ENCODE results near the gene PLEKHO1. TPM values are rescaled to one million over a fixed set of nuclear protein-coding genes. Genes with fewer than 3 reads are reported as not detected.
"Not testable (repeated sequence)": the region's sequence is repeated elsewhere in the genome, so short reads cannot be mapped to it uniquely, and the experiment has no call there.

Gene PLEKHO1, protein sequence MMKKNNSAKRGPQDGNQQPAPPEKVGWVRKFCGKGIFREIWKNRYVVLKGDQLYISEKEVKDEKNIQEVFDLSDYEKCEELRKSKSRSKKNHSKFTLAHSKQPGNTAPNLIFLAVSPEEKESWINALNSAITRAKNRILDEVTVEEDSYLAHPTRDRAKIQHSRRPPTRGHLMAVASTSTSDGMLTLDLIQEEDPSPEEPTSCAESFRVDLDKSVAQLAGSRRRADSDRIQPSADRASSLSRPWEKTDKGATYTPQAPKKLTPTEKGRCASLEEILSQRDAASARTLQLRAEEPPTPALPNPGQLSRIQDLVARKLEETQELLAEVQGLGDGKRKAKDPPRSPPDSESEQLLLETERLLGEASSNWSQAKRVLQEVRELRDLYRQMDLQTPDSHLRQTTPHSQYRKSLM
- total RNA-seq = 10 to 100 TPM in 1 of 2 donors, 1 to 10 TPM in 1; 4.8 to 43.0 TPM
- long read RNA-seq, transcript PLEKHO1-201 (6 exons, 2,050 nt) = major isoform, 7 of 9 reads
- long read RNA-seq, partial matches to known transcripts = 0 of 9 reads
- long read RNA-seq, other reads (novel, unspliced or antisense) = 1 of 9 reads

DNA sequence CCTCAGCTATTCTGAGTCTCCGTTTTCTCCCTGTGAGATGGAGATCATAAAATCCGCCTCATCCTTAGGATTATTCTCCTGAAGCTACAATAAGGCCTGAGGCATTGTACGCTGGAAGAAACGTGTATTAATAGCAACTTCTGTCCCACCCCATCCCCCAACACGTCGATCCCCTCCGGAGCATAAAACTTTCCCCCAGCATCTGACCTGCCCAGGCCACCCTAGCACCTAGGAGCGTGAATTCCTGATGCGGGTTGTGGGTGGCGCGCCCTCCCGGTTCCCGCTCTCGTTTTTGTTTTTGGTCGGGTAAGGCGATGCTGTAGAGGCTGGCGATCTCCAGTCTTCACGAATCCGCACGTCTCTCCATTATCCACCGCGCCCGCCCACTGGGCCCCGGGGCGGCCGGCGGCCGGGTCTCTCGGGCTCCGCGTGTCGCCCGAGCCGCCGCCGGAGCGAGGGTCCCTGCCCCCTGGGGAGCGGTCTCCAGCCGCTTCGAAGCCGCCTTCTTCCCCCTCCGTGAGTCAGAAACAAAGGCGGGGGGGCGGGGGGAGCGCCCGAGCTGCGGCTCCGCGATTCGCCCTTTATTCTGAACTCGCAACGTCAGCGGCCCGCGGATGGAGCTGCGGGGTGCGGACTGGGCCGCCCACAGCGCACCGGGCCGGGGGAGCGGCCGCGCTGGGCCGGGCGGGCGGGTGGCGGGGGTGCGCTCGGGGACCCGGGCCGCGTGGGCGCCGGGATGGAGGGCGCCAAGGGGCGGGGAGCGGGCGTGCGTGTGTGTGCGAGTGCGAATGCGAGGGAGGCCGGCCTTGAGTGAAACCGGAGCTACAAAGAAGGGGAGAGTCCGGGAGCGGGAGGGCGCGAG is at the start of gene PLEKHO1:
Gene PLEKHO1, plus strand, starts transcription at position 646 of the 862 bp plus-strand sequence. CDS start 342 bp downstream, outside the sequence.
- intact Hi-C loops (cut with DNase I, micrococcal nuclease) = no loop called here
- peak; percentile 74 for ATAC-seq
- peak; percentile 84 to 85 for DNase-seq

DNA sequence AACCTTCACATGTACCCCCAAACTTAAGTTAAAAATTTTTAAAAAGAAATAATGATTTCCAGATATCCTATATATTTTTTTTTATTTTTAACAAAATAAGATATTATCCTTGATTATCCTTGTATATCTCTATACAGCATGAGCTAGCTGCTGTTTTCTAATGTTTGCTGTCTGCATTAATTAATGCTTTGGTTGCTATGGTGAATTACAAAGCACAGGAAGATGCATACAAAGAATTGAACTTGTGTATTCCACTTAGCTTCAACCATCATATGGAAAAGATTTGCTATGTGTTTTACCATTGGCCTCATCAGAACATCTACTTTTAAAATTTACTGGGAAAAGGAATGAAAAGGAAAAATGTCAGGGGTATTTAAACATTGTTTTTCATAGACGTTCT is 46.7 kb upstream of the PLEKHO1 start:
- intact Hi-C loops (cut with DNase I, micrococcal nuclease) = no loop called here
- ATAC-seq (no peak), DNase-seq (no peak)

DNA sequence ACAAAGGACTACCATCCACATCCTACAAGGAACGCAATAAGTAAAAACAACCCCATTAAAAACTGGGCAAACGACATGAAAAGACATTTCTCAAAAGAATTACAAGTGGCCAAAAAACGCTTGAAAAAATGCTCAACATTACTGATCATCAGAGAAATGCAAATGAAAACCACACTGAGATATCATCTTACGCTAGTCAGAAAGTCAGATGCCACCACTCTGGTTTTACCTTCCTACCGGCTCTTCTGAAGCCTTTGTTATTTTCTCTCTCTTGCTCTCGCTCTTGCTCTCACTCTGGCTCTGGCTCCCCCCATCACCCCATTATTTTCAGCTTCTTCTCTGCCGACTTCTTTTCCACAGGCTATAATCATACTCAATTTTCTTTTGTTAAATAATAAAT is 43.4 kb upstream of the PLEKHO1 start:
- intact Hi-C loops (cut with DNase I, micrococcal nuclease) = no loop called here
- ATAC-seq (no peak), DNase-seq (no peak)

DNA sequence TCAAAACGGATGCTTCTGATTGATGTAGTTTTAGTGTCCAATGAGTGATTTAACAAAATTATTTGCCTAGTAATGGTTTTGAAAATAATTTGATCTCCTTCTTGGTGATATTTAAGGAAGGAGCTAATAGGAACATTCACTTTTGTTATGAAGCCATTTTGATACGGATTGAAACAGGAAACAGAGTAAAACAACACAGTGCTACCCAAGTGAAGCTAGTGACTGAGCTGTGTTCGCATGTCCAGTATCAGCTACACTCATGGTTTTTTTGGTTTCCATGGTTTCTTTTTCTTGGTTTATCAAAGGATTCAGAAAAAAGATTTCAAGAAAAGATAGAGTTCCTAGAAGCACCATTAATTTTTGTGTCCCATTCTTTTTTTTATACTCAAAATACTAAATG is 40.1 kb upstream of the PLEKHO1 start:
- intact Hi-C loops (cut with DNase I, micrococcal nuclease) = no loop called here
- DNase-seq (no peak), ATAC-seq (no peak)

DNA sequence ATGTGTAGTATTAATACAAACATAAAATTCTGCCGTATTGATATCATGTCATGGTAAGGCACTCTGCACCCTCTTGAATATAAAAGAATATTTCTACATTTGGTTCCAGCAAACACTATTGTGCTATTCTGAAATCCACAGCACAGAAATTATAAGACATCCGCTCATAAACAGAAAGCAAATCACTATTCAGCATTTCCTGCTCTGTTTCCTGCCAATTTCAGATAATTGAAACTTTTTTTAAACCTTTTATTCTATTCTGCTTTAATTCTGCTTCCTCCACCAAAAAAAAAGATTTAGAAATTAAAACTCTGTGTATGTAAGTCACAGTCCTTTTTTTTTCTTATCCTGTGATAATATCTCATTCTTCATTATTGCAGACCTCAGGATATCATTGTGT is 39.6 kb upstream of the PLEKHO1 start:
- intact Hi-C loops (cut with DNase I, micrococcal nuclease) = no loop called here
- DNase-seq = no peak
- no peak for ATAC-seq

DNA sequence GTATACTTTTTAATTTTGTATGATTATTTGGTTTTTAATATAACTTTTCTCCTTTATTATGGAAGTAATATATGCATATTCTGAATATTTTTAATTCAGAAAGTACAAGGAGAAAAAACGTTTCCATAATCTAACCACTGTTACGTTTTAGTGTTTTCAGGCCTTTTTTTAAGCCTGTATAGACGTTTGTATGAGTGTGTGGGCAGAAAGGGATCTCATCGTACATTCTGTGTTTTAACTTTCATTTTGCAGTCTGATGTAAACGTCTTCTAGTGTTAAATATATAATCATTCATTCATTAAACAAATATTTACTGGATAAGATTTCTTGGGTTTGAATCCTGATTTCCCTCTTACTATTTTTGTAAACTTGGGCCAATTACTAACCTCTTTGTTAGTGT is 38.0 kb upstream of the PLEKHO1 start:
- DNase-seq (no peak), ATAC-seq (no peak)
- intact Hi-C loops (cut with DNase I, micrococcal nuclease) = no loop called here

DNA sequence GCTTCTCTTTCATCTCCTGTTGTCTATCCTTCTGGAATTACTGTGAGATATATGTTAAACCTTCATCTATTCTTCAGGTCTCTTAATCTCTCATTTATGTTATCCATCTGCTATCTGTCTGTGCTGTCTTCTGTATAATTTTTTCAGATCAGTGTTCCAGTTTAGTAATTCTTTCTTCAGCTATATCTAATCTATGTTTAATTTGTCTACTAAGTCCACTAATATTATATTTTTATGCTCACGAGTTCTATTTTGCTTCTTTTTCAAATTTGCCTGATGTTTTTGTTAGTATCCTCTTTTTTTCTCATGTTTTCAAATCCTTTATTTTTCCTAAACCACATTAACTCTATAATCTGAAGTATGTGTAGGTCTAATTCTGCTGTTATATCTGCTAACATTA is 34.6 kb upstream of the PLEKHO1 start:
- ATAC-seq (no peak), DNase-seq (no peak)
- intact Hi-C loops (cut with DNase I, micrococcal nuclease) = no loop called here

DNA sequence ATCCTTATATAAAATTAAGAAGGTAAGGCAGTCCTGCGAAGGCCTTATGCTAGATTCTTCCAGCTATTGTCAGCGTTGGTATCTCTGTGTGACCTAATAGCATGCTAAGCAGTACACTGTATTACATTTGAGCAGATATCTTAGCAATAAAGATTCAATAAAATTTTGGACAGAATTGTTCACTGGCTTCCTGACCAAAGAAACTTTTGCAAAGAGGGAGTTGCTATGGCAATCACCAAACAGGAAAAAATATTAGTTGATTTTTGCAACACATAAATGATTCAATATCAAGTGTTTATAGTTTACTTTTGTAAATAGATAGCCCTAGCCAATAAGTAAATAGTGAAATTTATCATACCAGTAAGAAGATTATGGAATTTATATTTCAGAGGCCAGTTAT is 31.0 kb upstream of the PLEKHO1 start:
- intact Hi-C loops (cut with DNase I, micrococcal nuclease) = no loop called here
- DNase-seq (no peak), ATAC-seq (no peak)

DNA sequence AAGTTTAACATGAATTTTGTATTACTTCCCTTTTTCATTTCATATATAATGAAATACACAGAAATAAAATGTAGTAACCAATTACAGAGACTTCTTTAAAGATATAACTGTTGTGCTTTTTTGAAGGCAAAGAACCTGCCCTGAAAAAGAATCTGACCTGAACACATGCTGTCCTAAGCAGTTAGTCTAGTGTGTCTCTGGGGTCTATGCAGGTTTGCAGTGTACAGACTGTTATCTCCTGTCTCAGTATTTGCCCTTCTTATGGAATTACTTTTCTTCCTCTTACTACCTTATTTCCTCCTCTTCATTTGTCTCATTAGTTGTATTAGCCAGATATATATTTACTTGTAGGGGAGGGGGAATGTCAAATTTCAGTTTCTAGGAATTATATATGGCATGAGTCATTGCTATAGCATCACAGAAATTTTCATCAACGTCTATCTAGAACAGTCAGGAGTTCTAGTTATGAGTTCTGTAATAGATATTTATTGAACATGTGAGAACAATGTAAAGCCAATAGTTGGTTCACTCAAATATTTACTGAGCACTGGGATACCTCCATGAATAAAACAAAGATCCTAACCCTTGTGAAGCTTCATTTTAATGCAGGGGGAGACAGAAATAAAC is 28.4 kb upstream of the PLEKHO1 start:
- no peak for ATAC-seq
- DNase-seq = no peak
- intact Hi-C loops (cut with DNase I, micrococcal nuclease) = no loop called here

DNA sequence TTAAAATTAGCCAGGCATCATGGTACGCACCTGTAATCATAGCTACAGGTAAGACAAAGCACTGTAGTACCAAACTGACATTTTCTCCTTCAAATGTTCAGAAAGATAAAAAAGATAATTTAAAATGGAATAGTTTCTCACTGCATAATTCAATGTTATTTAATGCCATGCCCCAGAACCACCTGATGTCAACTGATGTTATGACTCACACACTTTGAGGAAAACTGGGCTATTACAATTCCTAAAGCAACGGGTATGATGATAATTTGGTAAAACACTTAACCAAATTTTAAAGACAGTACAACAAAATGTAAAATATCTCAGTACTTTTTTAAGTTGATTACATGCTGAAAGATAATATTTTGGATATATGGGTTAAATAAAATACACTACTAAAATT is 22.9 kb upstream of the PLEKHO1 start:
- no peak for DNase-seq
- intact Hi-C loops (cut with DNase I, micrococcal nuclease) = no loop called here
- ATAC-seq = no peak

DNA sequence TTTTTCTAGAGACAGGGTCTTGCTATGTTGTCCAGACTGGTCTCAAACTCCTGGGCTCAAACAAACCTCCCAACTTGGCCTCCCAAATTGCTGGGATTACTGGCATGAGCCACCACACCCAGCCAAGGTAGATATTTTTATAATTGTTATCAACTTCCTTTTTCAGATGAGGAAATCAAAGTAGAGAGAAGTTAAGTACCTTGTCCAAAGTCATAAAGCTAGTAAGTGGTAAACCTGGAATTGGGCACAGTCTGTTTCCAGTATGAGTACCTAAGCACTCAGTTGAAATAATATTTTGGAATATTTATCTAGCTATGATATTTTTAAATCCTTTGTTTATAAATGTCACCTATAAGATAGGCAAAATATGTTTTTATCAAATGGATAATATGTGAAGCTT is 22.3 kb upstream of the PLEKHO1 start:
- intact Hi-C loops (cut with DNase I, micrococcal nuclease) = no loop called here
- ATAC-seq = peak; percentile 84
- no peak for DNase-seq

DNA sequence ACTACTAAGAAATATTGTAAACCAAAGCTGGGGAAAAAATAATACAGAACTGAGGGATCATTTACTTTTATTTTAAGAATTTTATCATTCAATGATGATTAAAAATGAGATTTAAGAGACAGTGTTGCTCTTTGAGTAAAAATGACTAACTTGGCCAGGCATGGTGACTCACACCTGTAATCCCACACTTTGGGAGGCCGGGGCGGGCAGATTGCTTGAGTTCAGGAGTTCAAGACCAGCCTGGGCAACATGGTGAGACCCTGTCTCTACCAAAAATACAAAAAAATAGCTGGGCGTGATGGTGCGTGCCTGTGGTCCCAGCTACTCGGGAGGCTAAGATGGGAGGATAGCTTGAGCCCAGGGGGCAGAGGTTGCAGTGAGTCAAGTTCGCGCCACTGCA is 21.8 kb upstream of the PLEKHO1 start:
- intact Hi-C loops (cut with DNase I, micrococcal nuclease) = no loop called here
- ATAC-seq (no peak), DNase-seq (no peak)

DNA sequence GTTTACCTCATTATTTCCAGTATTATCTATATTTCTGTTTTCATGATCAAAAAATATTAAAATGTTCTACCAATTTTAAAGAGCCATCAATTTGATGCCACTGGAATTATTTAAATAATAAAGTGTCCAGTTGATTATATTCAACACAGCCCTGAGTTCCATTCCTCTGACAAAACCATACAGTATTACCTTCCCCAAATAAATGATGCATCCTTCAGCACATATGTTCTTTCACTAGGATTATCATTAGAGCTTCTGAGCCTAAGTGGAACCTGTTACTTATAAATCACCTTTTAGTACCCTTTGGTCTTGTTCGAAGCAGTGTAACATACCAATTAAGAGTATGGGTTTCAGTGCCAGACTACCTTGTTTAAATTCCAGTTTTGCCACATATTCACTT is 17.3 kb upstream of the PLEKHO1 start:
- no peak for ATAC-seq
- intact Hi-C loops (cut with DNase I, micrococcal nuclease) = no loop called here
- DNase-seq = no peak

DNA sequence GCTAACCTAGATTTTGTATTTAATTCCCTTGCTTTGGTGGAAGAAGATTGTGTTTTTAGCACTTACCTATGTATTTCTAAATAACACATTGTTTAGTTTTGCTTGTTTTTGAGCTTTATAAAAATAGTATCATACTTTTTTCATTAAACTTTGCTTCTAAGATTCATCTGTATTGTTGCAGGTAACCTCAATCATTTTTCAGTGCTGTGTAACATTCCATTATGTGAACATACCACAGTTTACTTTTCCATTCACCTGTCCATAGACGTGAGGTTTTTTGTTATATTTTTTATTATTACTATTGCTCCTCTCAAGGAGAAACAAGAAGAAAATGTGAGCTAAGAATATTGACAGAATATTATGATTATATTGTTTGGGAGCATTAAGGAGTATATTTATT is 15.2 kb upstream of the PLEKHO1 start:
- ATAC-seq (no peak), DNase-seq (no peak)
- intact Hi-C loops (cut with DNase I, micrococcal nuclease) = no loop called here

DNA sequence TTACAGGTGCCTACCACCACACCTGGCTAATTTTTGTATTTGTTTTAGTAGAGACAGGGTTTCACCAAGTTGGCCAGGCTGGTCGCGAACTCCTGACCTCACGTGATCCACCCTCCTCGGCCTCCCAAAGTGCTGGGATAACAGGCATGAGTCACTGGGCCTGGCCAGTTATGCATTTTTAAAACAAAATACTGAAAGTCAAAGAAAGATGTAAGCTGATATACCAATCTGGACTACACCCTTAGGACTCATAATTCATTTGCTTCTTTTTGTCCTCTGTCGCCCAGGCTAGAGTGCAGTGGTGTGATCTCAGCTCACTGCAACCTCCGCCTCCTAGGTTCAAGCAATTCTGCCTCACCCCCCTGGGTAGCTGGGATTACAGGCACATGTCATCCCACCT is 14.3 kb upstream of the PLEKHO1 start:
- ATAC-seq; intact Hi-C loops (cut with DNase I, micrococcal nuclease): not testable (repeated sequence)

DNA sequence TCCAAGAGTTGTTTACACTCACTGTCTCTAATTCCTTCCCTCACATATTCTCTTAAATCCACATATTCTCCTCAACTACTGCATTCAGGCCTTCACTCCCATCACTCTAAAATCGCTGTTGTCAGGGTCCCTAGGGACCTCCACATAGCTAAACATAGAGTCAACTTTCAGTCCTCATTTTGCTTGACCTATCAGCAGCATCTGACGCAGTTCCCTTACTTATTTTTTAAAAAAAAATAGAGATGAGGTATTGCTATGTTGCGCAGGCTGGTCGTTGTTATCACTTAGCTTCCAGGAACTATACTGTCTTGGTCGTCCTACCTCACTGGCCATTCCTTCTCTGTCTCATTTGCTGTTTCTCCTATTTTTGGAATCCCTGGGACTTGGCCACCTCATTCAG is 11.7 kb upstream of the PLEKHO1 start:
- intact Hi-C loops (cut with DNase I, micrococcal nuclease) = no loop called here
- DNase-seq (no peak), ATAC-seq (no peak)

More for the DNA sequence above, 14.3 kb upstream of the PLEKHO1 start:
- DNase-seq = not testable (repeated sequence)

DNA sequence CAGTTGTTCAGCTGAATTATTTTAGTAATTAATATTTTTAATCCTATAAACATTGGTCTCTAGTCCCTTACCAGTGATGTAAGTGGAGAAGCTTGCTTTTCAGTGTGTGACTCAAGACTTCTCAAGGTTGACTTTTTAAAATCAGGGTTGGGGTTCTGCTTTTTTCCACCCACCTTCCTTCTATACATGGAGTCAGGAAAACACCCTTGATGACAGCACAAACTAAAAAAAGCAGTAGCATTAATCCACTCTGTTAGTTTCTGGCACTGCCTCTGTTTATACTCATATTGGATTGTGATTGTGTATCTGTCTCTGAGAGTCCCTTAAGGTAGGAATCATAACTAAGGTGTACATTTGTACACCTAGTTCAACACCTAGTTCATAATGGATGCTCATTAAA is 8.3 kb upstream of the PLEKHO1 start:
- ATAC-seq (no peak), DNase-seq (no peak)
- intact Hi-C loops (cut with DNase I, micrococcal nuclease) = no loop called here

DNA sequence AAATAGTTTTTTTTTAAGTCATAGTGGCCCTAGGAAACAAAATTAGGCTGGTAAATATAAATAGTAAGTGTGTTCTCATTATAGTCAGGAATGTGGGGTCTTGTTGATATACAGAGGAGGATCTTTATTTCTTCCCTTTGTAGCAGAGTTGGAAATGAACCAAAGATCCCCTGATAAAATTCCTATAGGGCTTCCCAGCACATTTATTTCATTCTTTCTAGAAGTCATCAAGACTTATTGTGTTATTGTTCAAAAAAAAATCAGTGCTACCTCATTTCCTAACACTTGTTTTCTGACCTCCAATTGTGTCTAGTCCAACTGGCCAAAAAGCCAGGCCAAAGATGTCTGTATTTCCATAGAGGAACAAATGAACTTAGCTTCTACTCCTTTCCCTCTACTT is 7.6 kb upstream of the PLEKHO1 start:
- ATAC-seq (no peak), DNase-seq (no peak)

DNA sequence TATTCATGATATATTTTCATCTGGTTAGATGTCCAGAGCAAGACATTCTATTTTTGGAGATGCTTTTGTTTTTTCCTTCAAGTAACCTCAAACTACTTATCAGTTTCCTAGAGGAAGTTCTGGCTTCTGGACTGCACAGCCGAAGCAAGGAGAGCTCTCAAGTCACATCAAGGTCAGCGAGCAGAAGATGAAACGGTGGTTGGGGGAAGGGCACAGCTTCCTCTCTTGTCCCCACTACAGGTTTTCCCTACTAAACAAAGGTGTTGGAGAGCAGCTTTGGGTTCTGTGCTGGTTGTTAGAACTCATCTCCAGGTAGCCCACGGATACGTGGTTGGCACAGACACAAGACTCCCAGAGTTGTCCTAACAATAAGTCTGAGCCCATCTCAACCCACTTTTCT is 5.1 kb upstream of the PLEKHO1 start:
- intact Hi-C loops (cut with DNase I, micrococcal nuclease) = no loop called here

More for the DNA sequence above, 7.6 kb upstream of the PLEKHO1 start:
- intact Hi-C loops (cut with DNase I, micrococcal nuclease) = no loop called here

More for the DNA sequence above, 5.1 kb upstream of the PLEKHO1 start:
- DNase-seq (no peak), ATAC-seq (no peak)
